HCT116 (cell line): ENCODE data around the gene GABRE.

ENCODE experiments used
- CTCF ChIP-seq, 3 experiments: fragments of 200-600 bp in 1 of 3; sonication (generic) in 1 of 3; IDR thresholded peaks in 2 of 3; conservative IDR thresholded peaks in 1 of 3; 2 replicates each; pipeline ENCODE4 v1.5.1; 2012 to 2017; ENCODE audit warnings: low read depth in 2 of 3, low read length in 2 of 3, antibody characterized with exemption in 1 of 3, borderline replicate concordance in 1 of 3, control low read depth in 1 of 3, mild to moderate bottlenecking in 1 of 3, mixed read lengths in 1 of 3, mixed run types in 1 of 3, moderate library complexity in 1 of 3; ENCODE audit not compliant: insufficient read depth in 1 of 3
- EZH2 ChIP-seq: fragments of 200-600 bp; sonication (generic); IDR thresholded peaks from 2 replicates; pipeline ENCODE4 v1.6.1; 2017; ENCODE audit warnings: antibody characterized with exemption, mixed run types
- EZH2phosphoT487 ChIP-seq: fragments of 200-600 bp; IDR thresholded peaks from 2 replicates; pipeline ENCODE4 v1.6.1; 2018; ENCODE audit warnings: antibody characterized with exemption, borderline replicate concordance
- POLR2A ChIP-seq: IDR thresholded peaks from 2 replicates; pipeline ENCODE4 v1.7.0; 2011; ENCODE audit warnings: borderline replicate concordance; ENCODE audit not compliant: insufficient read depth, insufficient read length; ENCODE audit errors: extremely low read depth
- SIN3A ChIP-seq: IDR thresholded peaks from 2 replicates; pipeline ENCODE4 v1.6.1; 2012; ENCODE audit warnings: low read depth
- SRF ChIP-seq: IDR thresholded peaks from 2 replicates; pipeline ENCODE4 v1.6.1; 2012; ENCODE audit warnings: low read depth
- YY1 ChIP-seq: IDR thresholded peaks from 2 replicates; pipeline ENCODE4 v1.6.1; 2011; ENCODE audit warnings: low read length, low read depth, moderate library complexity, mild to moderate bottlenecking; ENCODE audit not compliant: insufficient replicate concordance; ENCODE audit errors: extremely low read depth
- ZNF274 ChIP-seq: fragments of 200-500 bp; sonication (Bioruptor generic); IDR thresholded peaks from 2 replicates; pipeline ENCODE4 v1.6.1; 2014; ENCODE audit warnings: mild to moderate bottlenecking, low read depth, low read length, inconsistent platforms

GRCh38 chrX:151977009-151977408 lies 2.5 kb upstream of the GABRE start:
- TF ChIP-seq CTCF (IDR thresholded peaks at IDR 0.05 in 2 of 3, conservative IDR thresholded peaks at IDR 0.05 in 1 of 3; ENCODE audit: borderline replicate concordance in 1 of 3, insufficient read depth in 1 of 3, low read depth in 2 of 3, low read length in 2 of 3) (no peak), SRF (no peak), EZH2 (no peak), POLR2A (no peak), ZNF274 (no peak), EZH2phosphoT487 (no peak), YY1 (no peak), SIN3A (no peak)
